Measurements from ENCODE around the gene COL24A1.

DNA sequence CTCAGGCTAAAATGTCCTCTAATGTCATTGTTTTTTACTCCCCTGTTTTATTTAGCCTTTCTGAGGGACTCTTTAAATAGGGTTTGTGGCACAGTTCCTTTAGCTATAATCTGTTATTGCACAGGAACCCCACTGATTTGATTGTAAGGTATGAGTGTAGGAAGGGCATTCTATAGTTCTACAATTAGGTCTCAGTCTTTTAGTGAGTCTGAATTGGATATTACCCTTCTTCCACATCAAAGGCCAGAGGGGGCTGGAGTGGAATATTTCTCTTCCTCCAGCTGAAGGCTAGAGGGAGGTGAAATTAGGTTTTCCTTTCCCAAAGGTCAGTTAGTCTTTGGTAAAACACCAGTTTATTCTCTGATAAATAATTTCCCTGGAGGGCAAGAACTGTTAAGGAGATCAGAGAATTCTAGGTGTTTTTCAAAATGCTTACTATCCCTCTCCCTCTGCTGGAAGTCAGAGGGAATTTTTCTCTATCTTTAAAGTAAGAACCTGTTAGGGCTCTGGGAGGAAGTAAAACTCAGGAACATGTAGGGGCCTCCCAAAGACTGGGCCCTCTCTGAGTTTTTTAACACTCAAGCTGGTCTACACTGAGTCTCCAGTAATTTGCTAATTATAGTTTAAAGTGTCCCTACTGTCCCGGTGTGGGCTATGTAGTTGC lies 272.1 kb downstream of the COL24A1 start:
- peak in 2 of 3 experiments; percentile 43 to 47 for TF ChIP-seq CTCF (optimal IDR thresholded peaks at IDR 0.05 in 1 of 3, IDR thresholded peaks at IDR 0.05 in 1 of 3, conservative IDR thresholded peaks at IDR 0.05 in 1 of 3; ENCODE audit: extremely low read depth in 1 of 3, insufficient read depth in 2 of 3, low read length in 3 of 3)
- no peak for TF ChIP-seq EZH2 (IDR thresholded peaks at IDR 0.05; ENCODE audit: low read length)

Measured in keratinocyte (primary cell).